ENCODE results near the gene RBBP5.

DNA sequence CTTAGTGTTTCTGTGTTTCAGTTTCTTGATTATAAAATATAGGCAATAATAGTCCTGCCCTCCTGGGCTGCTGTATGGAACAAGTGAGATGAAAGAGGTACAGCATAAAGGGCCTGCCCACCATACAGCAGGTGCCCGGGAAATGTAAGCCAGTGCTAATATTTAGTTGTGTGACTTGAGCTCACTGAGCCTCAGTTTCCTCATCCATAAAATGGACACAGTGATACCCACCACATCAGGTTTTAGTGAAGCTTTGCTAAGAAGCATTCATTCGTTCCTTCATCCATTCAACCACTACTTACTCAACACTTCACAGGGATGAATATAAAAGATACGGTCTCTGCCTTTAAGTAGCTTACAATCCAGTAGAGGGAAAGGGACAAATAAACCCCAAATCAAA is 58.9 kb downstream of the RBBP5 start:
- TF ChIP-seq GATA2 (IDR thresholded peaks at IDR 0.05; ENCODE audit: low read depth, low read length) = no peak
- TF ChIP-seq GATA3 (IDR thresholded peaks at IDR 0.05; ENCODE audit: low read depth, low read length) = no peak

Data from SH-SY5Y (cell line).